CD14-positive monocyte (primary cell): ENCODE data around the gene FAM163B. TPM values are rescaled to one million over a fixed set of nuclear protein-coding genes. Genes with fewer than 3 reads are reported as not detected.

ENCODE experiments used
- DNase-seq, 3 donors: peaks; one replicate each; pipeline ENCODE4 v3.0.0-alpha.2; 2011 to 2022
- H2AFZ ChIP-seq: 2 replicates; pipeline ENCODE4 v1.6.0; 2012; ENCODE audit warnings: mild to moderate bottlenecking, low read depth, low read length, inconsistent platforms; ENCODE audit not compliant: insufficient read depth, poor library complexity, severe bottlenecking
- H3K27ac ChIP-seq, 2 donors: 1 replicate in 1 of 2; 2 replicates in 1 of 2; pipeline ENCODE4 v1.5.1; 2012 to 2013; ENCODE audit warnings: low read length in 2 of 2, control low read depth in 1 of 2, inconsistent platforms in 1 of 2, low read depth in 1 of 2, mild to moderate bottlenecking in 1 of 2
- H3K27me3 ChIP-seq, 2 donors: one replicate each; pipeline versions ENCODE4 v1.6.0 to v1.6.1; 2011 to 2013; ENCODE audit warnings: low read length in 2 of 2; ENCODE audit not compliant: control insufficient read depth in 2 of 2, insufficient read depth in 2 of 2
- H3K36me3 ChIP-seq, 2 donors: replicated peaks in 1 of 2; 1 replicate in 1 of 2; 2 replicates in 1 of 2; pipeline versions ENCODE4 v1.5.1 to v1.6.1; 2012 to 2013; ENCODE audit warnings: low read length in 2 of 2, control low read depth in 1 of 2, inconsistent platforms in 1 of 2, mild to moderate bottlenecking in 1 of 2; ENCODE audit not compliant: insufficient read depth in 2 of 2, control insufficient read depth in 1 of 2
- H3K4me1 ChIP-seq, 2 donors: 1 replicate in 1 of 2; 2 replicates in 1 of 2; pipeline versions ENCODE4 v1.5.1 to v1.6.1; 2012 to 2013; ENCODE audit warnings: low read length in 2 of 2, control low read depth in 1 of 2, inconsistent platforms in 1 of 2, mild to moderate bottlenecking in 1 of 2, moderate library complexity in 1 of 2; ENCODE audit not compliant: insufficient read depth in 2 of 2, control insufficient read depth in 1 of 2
- H3K4me2 ChIP-seq: replicated peaks from 2 replicates; pipeline ENCODE3; 2012; ENCODE audit warnings: low read length, moderate library complexity, mild to moderate bottlenecking; ENCODE audit not compliant: poor library complexity, severe bottlenecking; ENCODE audit errors: extremely low read depth
- H3K4me3 ChIP-seq, 3 experiments: fragments of 200-600 bp in 1 of 3; sonication (generic) in 1 of 3; replicated peaks in 1 of 3; 1 replicate in 2 of 3; 2 replicates in 1 of 3; pipeline ENCODE4 v1.5.1; 2011 to 2013; ENCODE audit warnings: low read length in 3 of 3, mild to moderate bottlenecking in 3 of 3, control low read depth in 2 of 3, low read depth in 2 of 3, inconsistent platforms in 1 of 3, moderate library complexity in 1 of 3
- H3K79me2 ChIP-seq: 2 replicates; pipeline ENCODE4 v1.6.0; 2012; ENCODE audit warnings: mild to moderate bottlenecking, control low read depth, inconsistent platforms, low read length, moderate library complexity; ENCODE audit not compliant: insufficient read depth
- H3K9ac ChIP-seq: 2 replicates; pipeline ENCODE4 v1.6.0; 2017; ENCODE audit warnings: low read length, mild to moderate bottlenecking; ENCODE audit not compliant: insufficient read depth, poor library complexity, severe bottlenecking
- H3K9me3 ChIP-seq, 2 donors: replicated peaks in 1 of 2; 1 replicate in 1 of 2; 2 replicates in 1 of 2; pipeline versions ENCODE4 v1.5.1 to v1.6.1; 2012 to 2013; ENCODE audit warnings: low read length in 2 of 2, control low read depth in 1 of 2; ENCODE audit not compliant: control insufficient read depth in 1 of 2, insufficient read depth in 1 of 2
- H4K20me1 ChIP-seq: 2 replicates; pipeline ENCODE4 v1.6.0; 2012; ENCODE audit warnings: mild to moderate bottlenecking, low read length, control low read depth, moderate library complexity; ENCODE audit not compliant: insufficient read depth
- H3K27ac Mint-ChIP-seq, 7 donors: one replicate each; pipeline ENCODE4 v1.8.0; 2020; ENCODE audit warnings: mild to moderate bottlenecking in 7 of 7, mixed read lengths in 7 of 7, moderate library complexity in 6 of 7, inconsistent platforms in 2 of 7
- H3K27me3 Mint-ChIP-seq, 3 donors: one replicate each; pipeline ENCODE4 v1.8.0; 2021 to 2022; ENCODE audit warnings: low read depth in 3 of 3, mild to moderate bottlenecking in 3 of 3, mixed read lengths in 3 of 3, moderate library complexity in 3 of 3, inconsistent platforms in 1 of 3
- H3K36me3 Mint-ChIP-seq, 2 donors: one replicate each; pipeline ENCODE4 v1.8.0; 2020; ENCODE audit warnings: mixed read lengths in 2 of 2, inconsistent platforms in 1 of 2, mild to moderate bottlenecking in 1 of 2
- H3K4me1 Mint-ChIP-seq: one replicate; pipeline ENCODE4 v1.8.0; 2020; ENCODE audit warnings: mild to moderate bottlenecking, mixed read lengths
- H3K4me3 Mint-ChIP-seq, 2 donors: one replicate each; pipeline ENCODE4 v1.8.0; 2020; ENCODE audit warnings: mild to moderate bottlenecking in 2 of 2, mixed read lengths in 2 of 2, moderate library complexity in 1 of 2
- H3K9me3 Mint-ChIP-seq, 7 donors: one replicate each; pipeline ENCODE4 v1.8.0; 2020 to 2022; ENCODE audit warnings: mixed read lengths in 7 of 7, mild to moderate bottlenecking in 6 of 7, moderate library complexity in 6 of 7, inconsistent platforms in 2 of 7
- WGBS: methylation state at CpG from one replicate; pipeline ENCODE4 v1.1.5; 2013; ENCODE audit warnings: missing lambda C conversion rate; ENCODE audit not compliant: insufficient coverage; 5-methylcytosine and 5-hydroxymethylcytosine counted together
- intact Hi-C, 2 donors: fragments of 100-400 bp; cut with micrococcal nuclease; formaldehyde crosslinking; loops; one replicate each; pipeline versions ENCODE4 v1.15.0 to v1.15.1; 2023
- polyA plus RNA-seq, 3 donors: library from polyadenylated mRNA; depleted of rRNA in 1 of 3; unstranded in 2 of 3; stranded (reverse) in 1 of 3; fragments of 300-500 nt in 2 of 3; fragments of >200 nt in 1 of 3; fragmentation: Illumina TruSeq in 2 of 3; gene quantifications; 1 replicate in 2 of 3; 2 replicates in 1 of 3; pipeline ENCODE4 v1.2.3, GENCODE V29; 2012 to 2021
- TF ChIP-seq, protein P1 (sequence below): fragments of 200-600 bp; IDR thresholded peaks from one replicate; pipeline ENCODE4 v1.8.0; 2022; ENCODE audit warnings: antibody characterized with exemption, mild to moderate bottlenecking

FAM163B gene
- polyA plus RNA-seq, 3 donors, result not detected

DNA sequence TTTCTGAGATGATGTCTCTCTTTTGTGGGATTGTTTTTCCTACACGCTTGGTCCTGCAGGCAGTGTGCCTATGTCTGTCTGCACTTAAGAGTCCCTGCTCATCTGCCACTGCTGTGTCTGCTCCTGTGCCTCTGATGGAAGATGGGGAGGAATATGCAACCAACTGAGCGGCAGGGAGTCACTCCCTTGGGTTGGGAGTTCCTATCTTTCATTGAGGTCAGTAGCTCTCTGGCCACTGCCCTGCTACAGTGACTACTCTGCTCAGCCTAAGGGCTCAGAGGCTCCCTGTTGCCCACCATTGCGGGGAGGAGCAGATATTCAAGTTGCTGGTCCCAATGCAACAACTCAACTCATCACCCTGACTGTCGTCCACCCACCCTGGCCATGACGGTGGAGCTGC lies 13.4 kb upstream of the FAM163B start:
- TF ChIP-seq, protein P1, sequence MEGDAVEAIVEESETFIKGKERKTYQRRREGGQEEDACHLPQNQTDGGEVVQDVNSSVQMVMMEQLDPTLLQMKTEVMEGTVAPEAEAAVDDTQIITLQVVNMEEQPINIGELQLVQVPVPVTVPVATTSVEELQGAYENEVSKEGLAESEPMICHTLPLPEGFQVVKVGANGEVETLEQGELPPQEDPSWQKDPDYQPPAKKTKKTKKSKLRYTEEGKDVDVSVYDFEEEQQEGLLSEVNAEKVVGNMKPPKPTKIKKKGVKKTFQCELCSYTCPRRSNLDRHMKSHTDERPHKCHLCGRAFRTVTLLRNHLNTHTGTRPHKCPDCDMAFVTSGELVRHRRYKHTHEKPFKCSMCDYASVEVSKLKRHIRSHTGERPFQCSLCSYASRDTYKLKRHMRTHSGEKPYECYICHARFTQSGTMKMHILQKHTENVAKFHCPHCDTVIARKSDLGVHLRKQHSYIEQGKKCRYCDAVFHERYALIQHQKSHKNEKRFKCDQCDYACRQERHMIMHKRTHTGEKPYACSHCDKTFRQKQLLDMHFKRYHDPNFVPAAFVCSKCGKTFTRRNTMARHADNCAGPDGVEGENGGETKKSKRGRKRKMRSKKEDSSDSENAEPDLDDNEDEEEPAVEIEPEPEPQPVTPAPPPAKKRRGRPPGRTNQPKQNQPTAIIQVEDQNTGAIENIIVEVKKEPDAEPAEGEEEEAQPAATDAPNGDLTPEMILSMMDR, result no peak
- Mint-ChIP-seq H3K9me3 (peaks cover 6 to 20% (median 12%) of the 10 kb centered on the region in 7 donors), H3K27me3 (peaks cover 3 to 27% (median 19%) of the 10 kb centered on the region in 3 donors), H3K27ac (peak overlapping the region in 1 of 7 donors; percentile 3), H3K4me1 (peaks cover 5% of the 10 kb centered on the region), H3K36me3 (no peaks in the 10 kb centered on the region), H3K4me3 (peak overlapping the region in 1 of 2 donors; percentile 13)
- no peak overlapping the region for H3K4me3 ChIP-seq
- no peaks in the 10 kb centered on the region for H3K4me1 ChIP-seq
- WGBS, result 77% methylated on average over 2 of the region's 5 CpGs
- H3K4me2 ChIP-seq, result no peak overlapping the region
- no peak overlapping the region for H3K9ac ChIP-seq
- H2AFZ ChIP-seq, result no peak overlapping the region
- no peaks in the 10 kb centered on the region for H4K20me1 ChIP-seq
- peaks cover 0 to 11% of the 10 kb centered on the region in 2 donors for H3K9me3 ChIP-seq
- no peaks in the 10 kb centered on the region for H3K36me3 ChIP-seq
- DNase-seq, result no peak
- no peaks in the 10 kb centered on the region for H3K79me2 ChIP-seq
- intact Hi-C loops, result no loop called here
- no peak overlapping the region for H3K27ac ChIP-seq
- peaks cover 0 to 6% of the 10 kb centered on the region in 2 donors for H3K27me3 ChIP-seq

DNA sequence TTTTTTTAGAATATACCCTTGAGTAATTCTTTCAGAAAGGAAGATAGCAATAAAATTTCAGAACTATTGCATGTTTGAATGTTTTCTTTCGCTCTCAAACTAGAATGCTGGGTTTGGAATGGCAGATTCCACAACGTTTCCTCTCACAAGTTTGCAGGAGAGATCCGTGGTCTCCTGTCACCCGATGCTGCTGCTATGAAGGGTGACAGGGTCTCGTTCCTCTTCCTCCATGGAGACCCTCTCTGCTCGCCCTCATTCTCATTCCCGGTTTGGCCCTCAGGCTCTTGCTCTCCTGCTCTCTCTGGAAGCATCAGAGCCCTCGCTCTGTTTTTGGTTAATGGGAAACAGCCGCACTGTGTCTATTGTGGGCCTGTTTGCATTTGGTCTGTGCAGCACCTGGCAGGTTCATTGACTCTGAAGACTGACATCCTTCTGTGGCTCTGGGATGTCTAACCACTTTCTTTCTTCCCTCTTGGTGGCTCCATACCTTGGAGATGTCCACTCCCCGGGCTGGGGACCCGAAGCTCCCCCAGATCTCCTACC lies 12.6 kb upstream of the FAM163B start:
- Histone ChIP-seq H4K20me1 (no peaks in the 10 kb centered on the region), H3K27me3 (peaks cover 0 to 6% of the 10 kb centered on the region in 2 donors), H3K9ac (no peak overlapping the region), H3K4me1 (no peaks in the 10 kb centered on the region), H3K79me2 (no peaks in the 10 kb centered on the region), H3K4me2 (no peak overlapping the region), H3K27ac (no peak overlapping the region), H3K4me3 (no peak overlapping the region), H3K36me3 (no peaks in the 10 kb centered on the region), H2AFZ (no peak overlapping the region), H3K9me3 (peaks cover 0 to 7% of the 10 kb centered on the region in 2 donors)
- Mint-ChIP-seq H3K9me3 (peaks cover 4 to 15% (median 9%) of the 10 kb centered on the region in 7 donors), H3K27me3 (peaks cover 7 to 28% (median 22%) of the 10 kb centered on the region in 3 donors), H3K27ac (no peak overlapping the region), H3K4me1 (peaks cover 5% of the 10 kb centered on the region), H3K4me3 (peak overlapping the region in 1 of 2 donors; percentile 17), H3K36me3 (no peaks in the 10 kb centered on the region)
- TF ChIP-seq, protein P1, result no peak
- intact Hi-C loops, result no loop called here
- no peak for DNase-seq
- WGBS, result 89% methylated on average over 9 of the region's 11 CpGs
